ENCODE results near the gene GPR137.

DNA sequence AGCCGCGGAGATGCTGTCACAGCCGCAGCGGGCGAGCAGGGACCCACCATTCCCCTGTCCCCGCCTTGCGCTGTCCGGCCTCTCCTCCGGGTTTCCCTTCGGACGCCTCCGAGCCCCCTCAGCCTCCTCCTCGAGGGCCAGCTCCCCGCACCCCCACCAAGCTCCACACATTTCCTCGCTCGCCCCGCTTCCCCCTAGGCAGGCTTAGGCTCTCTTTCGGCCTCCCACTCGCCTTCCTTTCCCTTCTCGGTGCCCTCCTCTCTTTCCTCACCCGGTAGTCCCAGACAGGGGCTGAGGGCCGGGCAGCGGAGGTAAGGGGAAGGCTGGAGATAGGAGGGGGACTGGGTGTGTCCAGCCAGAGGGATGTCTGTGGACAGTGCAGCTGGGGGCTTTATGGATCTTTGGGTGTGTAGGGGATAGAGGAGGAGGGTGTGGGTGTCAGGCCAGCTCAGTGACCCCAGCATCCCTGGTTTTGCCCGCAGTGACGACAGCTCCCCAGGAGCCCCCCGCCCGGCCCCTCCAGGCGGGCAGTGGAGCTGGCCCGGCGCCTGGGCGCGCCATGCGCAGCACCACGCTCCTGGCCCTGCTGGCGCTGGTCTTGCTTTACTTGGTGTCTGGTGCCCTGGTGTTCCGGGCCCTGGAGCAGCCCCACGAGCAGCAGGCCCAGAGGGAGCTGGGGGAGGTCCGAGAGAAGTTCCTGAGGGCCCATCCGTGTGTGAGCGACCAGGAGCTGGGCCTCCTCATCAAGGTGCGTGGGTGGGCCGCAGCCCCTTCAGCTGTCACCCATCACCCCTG lies 7.0 kb downstream of the GPR137 start:
- TF ChIP-seq NFIC (IDR thresholded peaks at IDR 0.05) (no peak), EP300 (IDR thresholded peaks at IDR 0.05; ENCODE audit: borderline replicate concordance) (no peak), CEBPB (IDR thresholded peaks at IDR 0.05) (no peak), YY1 (IDR thresholded peaks at IDR 0.05; ENCODE audit: low read depth) (no peak)
- TF ChIP-seq, protein P1, sequence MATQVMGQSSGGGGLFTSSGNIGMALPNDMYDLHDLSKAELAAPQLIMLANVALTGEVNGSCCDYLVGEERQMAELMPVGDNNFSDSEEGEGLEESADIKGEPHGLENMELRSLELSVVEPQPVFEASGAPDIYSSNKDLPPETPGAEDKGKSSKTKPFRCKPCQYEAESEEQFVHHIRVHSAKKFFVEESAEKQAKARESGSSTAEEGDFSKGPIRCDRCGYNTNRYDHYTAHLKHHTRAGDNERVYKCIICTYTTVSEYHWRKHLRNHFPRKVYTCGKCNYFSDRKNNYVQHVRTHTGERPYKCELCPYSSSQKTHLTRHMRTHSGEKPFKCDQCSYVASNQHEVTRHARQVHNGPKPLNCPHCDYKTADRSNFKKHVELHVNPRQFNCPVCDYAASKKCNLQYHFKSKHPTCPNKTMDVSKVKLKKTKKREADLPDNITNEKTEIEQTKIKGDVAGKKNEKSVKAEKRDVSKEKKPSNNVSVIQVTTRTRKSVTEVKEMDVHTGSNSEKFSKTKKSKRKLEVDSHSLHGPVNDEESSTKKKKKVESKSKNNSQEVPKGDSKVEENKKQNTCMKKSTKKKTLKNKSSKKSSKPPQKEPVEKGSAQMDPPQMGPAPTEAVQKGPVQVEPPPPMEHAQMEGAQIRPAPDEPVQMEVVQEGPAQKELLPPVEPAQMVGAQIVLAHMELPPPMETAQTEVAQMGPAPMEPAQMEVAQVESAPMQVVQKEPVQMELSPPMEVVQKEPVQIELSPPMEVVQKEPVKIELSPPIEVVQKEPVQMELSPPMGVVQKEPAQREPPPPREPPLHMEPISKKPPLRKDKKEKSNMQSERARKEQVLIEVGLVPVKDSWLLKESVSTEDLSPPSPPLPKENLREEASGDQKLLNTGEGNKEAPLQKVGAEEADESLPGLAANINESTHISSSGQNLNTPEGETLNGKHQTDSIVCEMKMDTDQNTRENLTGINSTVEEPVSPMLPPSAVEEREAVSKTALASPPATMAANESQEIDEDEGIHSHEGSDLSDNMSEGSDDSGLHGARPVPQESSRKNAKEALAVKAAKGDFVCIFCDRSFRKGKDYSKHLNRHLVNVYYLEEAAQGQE (IDR thresholded peaks at IDR 0.05; ENCODE audit: low read depth) = no peak
